ENCODE results near the gene PDE6B.
A peak's percentile ranks its signal among the peaks of the same experiment; 100 is the strongest.

The PDE6B gene

GRCh38 chr4:601612-602558 is 23.5 kb upstream of the PDE6B start:
- H3K27ac ChIP-seq, result no peak overlapping the region
- TF ChIP-seq ZFX (IDR thresholded peaks at IDR 0.05; ENCODE audit: borderline replicate concordance), result no peak
- no peak for TF ChIP-seq CTCF (IDR thresholded peaks at IDR 0.05)

GRCh38 chr4:602559-602942 is 22.8 kb upstream of the PDE6B start:
- peak; percentile 81 for TF ChIP-seq CTCF (IDR thresholded peaks at IDR 0.05)
- TF ChIP-seq ZFX (IDR thresholded peaks at IDR 0.05; ENCODE audit: borderline replicate concordance), result no peak
- H3K27ac ChIP-seq, result no peak overlapping the region

- no peak overlapping the region for H3K27ac ChIP-seq
- TF ChIP-seq ZFX (IDR thresholded peaks at IDR 0.05; ENCODE audit: borderline replicate concordance) (no peak), CTCF (IDR thresholded peaks at IDR 0.05) (no peak)
Measured at GRCh38 chr4:604131-604530, 21.2 kb upstream of the PDE6B start.

- H3K27ac ChIP-seq, result no peak overlapping the region
- no peak for TF ChIP-seq CTCF (IDR thresholded peaks at IDR 0.05)
- TF ChIP-seq ZFX (IDR thresholded peaks at IDR 0.05; ENCODE audit: borderline replicate concordance), result no peak
Measured at GRCh38 chr4:605702-606425, 19.5 kb upstream of the PDE6B start.

GRCh38 chr4:608236-608635 is 17.1 kb upstream of the PDE6B start:
- TF ChIP-seq ZFX (IDR thresholded peaks at IDR 0.05; ENCODE audit: borderline replicate concordance) (no peak), CTCF (IDR thresholded peaks at IDR 0.05) (no peak)
- H3K27ac ChIP-seq, result no peak overlapping the region

GRCh38 chr4:609400-610050 is 15.8 kb upstream of the PDE6B start:
- H3K27ac ChIP-seq, result no peak overlapping the region
- TF ChIP-seq ZFX (IDR thresholded peaks at IDR 0.05; ENCODE audit: borderline replicate concordance) (no peak), CTCF (IDR thresholded peaks at IDR 0.05) (no peak)
